Endometrial microvascular endothelial cells (primary cell): ENCODE measurements around the gene ST3GAL3. TPM values are rescaled to one million over a fixed set of nuclear protein-coding genes. Genes with fewer than 3 reads are reported as not detected.

Source experiments
- in situ Hi-C: cut with HindIII; loops from 2 replicates; pipeline ENCODE4 v1.10.0; 2017; ENCODE audit warnings: low sequenced_read_pairs, low pct_unique_long_range_greater_than_20kb; ENCODE audit errors: inconsistent ontology term
- total RNA-seq: library from RNA; depleted of rRNA; stranded (reverse); fragments of >200 nt; gene quantifications from one replicate; pipeline ENCODE4 v1.2.3, GENCODE V29; 2015; ENCODE audit errors: inconsistent ontology term

Gene ST3GAL3
- total RNA-seq, 1 donor from 2014 or later: 9.0 TPM

DNA sequence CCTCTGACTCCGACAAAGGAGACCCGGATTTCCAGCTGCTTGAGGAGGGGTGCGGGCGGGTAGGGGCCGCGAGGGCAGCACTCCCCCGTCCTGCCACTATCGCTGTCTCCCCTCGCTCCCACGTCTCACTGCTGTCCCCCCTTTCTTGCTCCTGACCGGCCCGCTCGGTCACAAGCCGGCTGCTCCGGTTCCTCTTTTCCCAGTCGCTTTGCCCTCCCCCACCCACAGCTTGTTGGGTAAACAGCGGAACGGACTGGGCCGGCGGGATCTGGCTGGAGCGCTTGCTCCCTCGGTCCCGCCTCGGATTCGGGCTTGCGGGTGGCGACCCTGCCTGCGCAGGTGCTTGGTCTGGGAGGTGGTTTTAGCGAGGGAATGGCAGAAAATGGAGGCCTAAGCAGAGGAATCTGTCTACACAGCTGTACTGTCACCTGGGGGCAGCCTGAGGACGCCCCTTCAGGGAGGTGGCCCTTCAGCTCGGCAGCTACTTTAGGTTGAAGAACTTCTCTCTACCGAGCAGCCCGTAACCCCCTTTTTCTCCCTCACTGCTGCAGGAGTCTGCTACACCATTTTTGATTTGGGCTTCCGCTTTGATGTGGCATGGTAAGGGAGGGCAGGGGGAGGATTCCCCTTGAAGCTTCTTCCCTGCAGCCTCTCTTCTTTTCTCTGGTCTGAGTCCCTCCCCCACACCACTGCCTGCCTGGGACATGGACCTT lies 268.1 kb downstream of the ST3GAL3 start:
- in situ Hi-C loops: no loop called here

DNA sequence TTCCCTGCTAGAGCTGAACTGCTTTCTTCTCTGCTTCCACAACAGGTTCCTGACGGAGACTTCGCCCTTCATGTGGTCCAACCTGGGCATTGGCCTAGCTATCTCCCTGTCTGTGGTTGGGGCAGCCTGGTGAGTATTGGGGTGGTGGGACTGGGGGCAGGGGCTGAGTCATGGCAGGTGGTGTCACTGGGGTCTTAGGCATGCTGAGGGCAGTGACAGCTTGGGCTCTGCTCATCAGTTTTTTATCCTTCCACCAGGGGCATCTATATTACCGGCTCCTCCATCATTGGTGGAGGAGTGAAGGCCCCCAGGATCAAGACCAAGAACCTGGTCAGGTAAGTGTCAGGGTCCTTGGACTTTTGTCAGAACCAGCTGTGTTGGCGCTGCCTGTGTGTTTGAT lies 268.7 kb downstream of the ST3GAL3 start:
- in situ Hi-C loops: no loop called here

DNA sequence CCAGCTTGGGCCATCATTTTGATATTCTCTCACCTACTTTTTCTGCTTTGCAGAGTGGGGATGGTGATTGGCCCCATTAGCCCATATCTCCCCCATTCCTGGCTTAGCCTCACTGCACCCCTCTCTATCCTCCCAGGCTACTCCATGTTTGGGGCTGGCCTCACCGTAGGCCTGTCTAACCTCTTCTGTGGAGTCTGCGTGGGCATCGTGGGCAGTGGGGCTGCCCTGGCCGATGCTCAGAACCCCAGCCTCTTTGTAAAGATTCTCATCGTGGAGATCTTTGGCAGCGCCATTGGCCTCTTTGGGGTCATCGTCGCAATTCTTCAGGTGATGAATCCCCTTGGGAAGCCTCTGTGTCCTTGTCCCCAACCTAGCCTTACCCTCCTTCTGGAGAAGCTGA lies 269.6 kb downstream of the ST3GAL3 start:
- in situ Hi-C loops: no loop called here

DNA sequence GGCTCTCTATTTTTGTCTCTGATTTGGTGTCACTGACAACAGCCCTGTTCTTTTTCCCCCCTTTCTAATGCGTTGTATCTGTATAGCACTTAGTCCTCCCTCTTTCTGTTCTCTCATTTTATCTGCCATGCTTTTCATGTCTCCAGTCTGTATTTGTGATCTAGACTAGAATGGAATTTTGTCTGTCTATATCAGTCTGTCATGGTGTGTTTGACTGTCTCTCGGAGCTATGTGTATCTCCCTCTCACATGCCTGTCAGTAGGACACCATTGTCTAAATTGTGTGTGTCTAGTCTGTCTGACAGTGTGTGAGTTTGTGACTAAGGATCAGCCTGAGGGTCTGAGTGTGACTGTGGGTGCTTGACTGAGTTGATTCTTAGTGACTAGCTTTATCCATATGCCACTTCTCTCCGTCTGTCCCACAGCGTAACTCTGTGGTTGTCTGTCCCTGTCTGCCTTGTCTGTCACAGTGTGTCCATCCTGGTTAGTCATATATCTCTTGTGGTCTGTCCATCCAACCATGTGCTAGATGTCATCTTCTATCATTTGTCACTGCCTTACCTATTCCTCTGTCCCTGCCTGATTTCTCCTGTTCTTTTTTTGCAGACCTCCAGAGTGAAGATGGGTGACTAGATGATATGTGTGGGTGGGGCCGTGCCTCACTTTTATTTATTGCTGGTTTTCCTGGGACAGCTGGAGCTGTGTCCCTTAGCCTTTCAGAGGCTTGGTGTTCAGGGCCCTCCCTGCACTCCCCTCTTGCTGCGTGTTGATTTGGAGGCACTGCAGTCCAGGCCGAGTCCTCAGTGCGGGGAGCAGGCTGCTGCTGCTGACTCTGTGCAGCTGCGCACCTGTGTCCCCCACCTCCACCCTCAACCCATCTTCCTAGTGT lies 270.3 kb downstream of the ST3GAL3 start:
- in situ Hi-C loops: no loop called here

DNA sequence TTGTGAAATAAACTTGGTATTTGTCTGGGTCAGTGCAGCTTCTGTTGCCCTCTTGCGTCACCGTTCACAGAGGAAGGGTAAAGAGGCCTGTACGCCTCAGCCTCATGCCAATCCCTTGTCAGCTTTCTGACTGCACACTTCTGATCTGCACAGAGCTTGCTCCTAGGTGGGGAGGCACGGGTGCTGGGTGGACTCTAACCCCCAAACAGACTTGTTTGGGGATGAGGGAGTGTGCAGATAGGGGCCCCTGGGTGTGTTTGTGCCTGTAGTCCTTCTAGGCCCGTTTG lies 270.9 kb downstream of the ST3GAL3 start:
- in situ Hi-C loops: no loop called here

DNA sequence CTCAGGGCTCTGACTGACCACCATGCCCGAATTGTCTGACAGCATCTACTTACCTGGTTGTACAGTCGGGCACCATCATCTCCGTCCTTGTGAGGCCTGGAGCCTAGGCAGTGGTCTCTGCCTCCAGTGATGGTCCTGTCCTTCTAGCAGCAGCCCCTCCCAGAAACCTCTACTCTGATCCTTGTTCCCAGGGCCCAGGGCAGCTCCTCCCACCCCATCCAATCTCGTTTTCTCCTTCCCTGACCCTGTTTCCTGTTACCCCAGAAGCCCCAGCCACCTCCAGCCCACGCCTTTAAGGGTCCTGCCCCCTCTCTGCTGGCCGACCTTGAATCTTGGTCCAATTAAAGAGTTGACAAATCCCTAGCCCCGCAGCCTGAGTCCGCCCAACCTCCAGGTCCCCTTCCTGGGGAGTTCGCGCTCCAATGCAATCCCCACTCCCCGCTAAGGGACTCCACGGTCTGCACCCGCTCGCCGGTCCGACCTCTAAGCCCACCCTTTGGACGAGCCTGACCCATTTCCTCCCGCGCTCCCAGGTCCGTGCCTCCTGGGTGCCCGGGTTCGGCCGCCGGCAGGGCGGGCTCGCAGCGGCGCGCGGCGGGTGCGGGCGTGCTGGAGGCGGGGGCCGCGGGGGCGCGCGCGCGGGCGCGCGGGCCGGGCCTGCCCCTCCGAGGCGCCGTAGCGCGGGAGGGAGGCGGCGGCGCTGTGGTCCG lies 271.4 kb downstream of the ST3GAL3 start, which contains the start of gene B4GALT2:
Gene B4GALT2, plus strand, starts transcription at position 660 of the 710 bp plus-strand sequence. CDS start 1,951 bp downstream, outside the sequence.
- in situ Hi-C loops: no loop called here

- in situ Hi-C loops: no loop called here
Measured at GRCh38 chr1:43979261-43979527, 271.9 kb downstream of the ST3GAL3 start.

DNA sequence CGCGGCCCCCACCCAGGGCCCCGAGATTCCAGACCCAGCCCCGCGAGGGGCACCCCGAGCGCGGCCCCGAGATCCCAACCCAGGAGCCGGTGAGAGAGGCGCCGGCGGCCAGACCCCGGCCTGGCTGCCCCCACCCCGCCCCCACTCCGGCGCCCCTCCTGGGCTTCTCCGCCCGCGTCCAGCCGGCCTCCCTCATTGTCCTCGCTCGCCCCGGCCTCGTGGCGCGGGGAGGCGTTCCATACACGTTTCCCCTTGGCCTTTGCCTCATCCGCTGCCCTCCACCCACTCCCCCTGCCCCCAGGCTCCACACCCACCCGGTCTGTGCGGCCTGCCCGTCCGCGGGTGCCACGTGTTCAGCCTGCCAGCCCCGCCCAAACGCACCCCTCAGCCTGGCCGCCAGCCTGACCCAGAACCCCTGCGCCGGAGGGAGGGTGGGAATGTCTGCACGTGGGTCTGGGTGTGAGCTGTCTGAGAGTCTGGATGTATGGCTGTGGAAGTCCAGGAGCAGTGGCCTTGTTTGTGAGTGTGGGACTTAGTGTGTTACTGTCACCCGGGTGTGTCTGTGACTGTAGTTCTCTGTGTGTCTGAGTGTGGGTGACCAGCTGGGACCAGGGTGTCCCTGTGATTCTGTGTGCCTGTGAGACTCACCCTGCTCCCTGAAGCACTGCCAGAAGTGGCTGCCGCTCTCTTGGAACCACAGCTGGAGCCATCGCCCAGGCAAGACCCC lies 272.4 kb downstream of the ST3GAL3 start:
- in situ Hi-C loops: no loop called here

DNA sequence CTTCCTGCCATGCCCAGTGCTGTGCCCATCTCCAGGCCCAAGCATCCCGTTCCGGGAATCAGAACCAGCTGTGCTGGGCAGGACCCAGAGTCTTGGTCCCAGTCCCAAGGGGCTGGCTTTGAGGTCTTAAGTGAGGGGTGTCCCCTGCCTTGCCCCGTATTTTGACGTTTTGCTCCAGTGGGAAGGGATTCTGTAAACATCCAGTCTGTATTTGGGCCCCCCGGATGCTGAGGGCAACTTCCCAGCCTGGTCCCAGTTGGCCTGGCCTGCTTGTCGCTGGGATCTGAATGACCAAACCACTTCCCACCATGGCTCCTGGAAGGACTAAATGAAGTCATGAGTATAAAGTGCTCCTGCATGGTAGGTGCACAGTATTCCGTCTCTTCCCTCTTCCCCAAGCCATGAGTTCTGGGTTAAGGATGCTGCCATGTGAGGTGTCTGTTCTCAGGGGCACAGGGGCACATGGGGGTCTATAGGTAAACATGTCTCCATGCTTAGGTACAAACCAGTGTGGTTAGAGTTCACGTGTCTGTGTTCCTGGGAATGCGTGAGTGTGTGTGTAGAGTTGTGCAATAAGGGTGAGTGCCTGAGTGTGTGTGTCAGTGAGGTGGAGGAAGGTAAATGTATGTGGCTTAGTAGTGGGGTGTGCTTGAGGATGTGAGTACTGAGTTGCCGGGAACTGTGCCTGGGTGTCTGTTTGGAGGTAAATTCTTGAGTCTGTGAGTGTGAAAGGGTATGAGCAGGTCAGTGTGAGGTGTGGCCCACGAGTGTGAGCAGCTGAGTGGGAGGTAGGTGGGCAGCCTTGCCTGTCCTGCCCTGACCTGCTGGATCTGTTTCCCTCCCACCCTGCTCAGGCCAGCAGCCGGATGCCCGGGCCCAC lies 273.2 kb downstream of the ST3GAL3 start:
- in situ Hi-C loops: no loop called here

Other genes starting within 250 kb of the ST3GAL3 start
- gene PTPRF, start 176.7 kb upstream of the ST3GAL3 start, total RNA-seq: 75.3 TPM
- 26.4 TPM for gene KDM4A, start 57.4 kb upstream of the ST3GAL3 start, total RNA-seq
- gene ARTN, start 226.3 kb downstream of the ST3GAL3 start, total RNA-seq: not detected
- 23.5 TPM for gene IPO13, start 239.4 kb downstream of the ST3GAL3 start, total RNA-seq